K562 (cell line): ENCODE data around the gene CPT1C. TPM values are rescaled to one million over a fixed set of nuclear protein-coding genes. Genes with fewer than 3 reads are reported as not detected.
A peak's percentile ranks its signal among the peaks of the same experiment; 100 is the strongest.

Experiments
- ATAC-seq: fragments of 200-7000 bp; cut with Tn5 transposase; 3 replicates; pipeline ENCODE4 v1.9.1; 2020; ENCODE audit warnings: moderate library complexity
- BruUV-seq: library from RNA; stranded (reverse); fragments of 400-500 nt; replicated peaks from 2 replicates; lab custom pipeline; 2021; lab: Mats Ljungman, UMichigan
- CTCF ChIA-PET: fragments of 300-600 bp; formaldehyde crosslinking; extraction: SDS; loops from one replicate; lab custom pipeline; 2021; ENCODE audit warnings: low intra/inter-chr PET ratio; lab: Yijun Ruan, JAX
- POLR2A ChIA-PET: fragments of 300-600, 350-650 bp; sonication (Branson Sonifier 250); formaldehyde crosslinking; extraction: SDS; loops from one replicate; lab custom pipeline; 2021; ENCODE audit warnings: antibody characterized with exemption, inconsistent platforms; lab: Yijun Ruan, JAX
- DNase-seq, 4 experiments: peaks; one replicate each; pipeline versions ENCODE4 v3.0.0 to v3.0.0-alpha.2; 2011 to 2018; ENCODE audit warnings: low spot score in 3 of 4, mixed read lengths in 3 of 4; ENCODE audit errors: extremely low read depth in 1 of 4
- FAIRE-seq: peaks from 2 replicates; lab custom pipeline; 2011; peaks lifted over from hg19 to GRCh38; lab: Jason Lieb, UNC
- H2AFZ ChIP-seq: 2 replicates; pipeline ENCODE4 v1.6.0; 2011; ENCODE audit warnings: low read depth, low read length, control low read depth, inconsistent platforms
- H3K27ac ChIP-seq: fragments of 200-600 bp; 3 replicates; pipeline ENCODE4 v1.8.0; 2011; ENCODE audit warnings: low read depth, mild to moderate bottlenecking, control low read depth, inconsistent platforms, low read length, moderate library complexity, mixed read lengths; ENCODE audit errors: extremely low read depth
- H3K27me3 ChIP-seq, 2 experiments: fragments of 300-600 bp in 1 of 2; 2 replicates in 1 of 2; 3 replicates in 1 of 2; pipeline versions ENCODE4 v1.6.0 to v1.8.0; 2011; ENCODE audit warnings: inconsistent platforms in 2 of 2, low read length in 2 of 2, mild to moderate bottlenecking in 1 of 2, mixed read lengths in 1 of 2, moderate library complexity in 1 of 2; ENCODE audit not compliant: control insufficient read depth in 2 of 2, insufficient read depth in 2 of 2
- H3K36me3 ChIP-seq: fragments of 300-600 bp; 3 replicates; pipeline ENCODE4 v1.8.0; 2011; ENCODE audit warnings: mild to moderate bottlenecking, low read length, inconsistent platforms; ENCODE audit not compliant: control insufficient read depth, insufficient read depth
- H3K4me1 ChIP-seq, 2 experiments: fragments of 200-600 bp in 1 of 2; replicated peaks in 1 of 2; 2 replicates in 1 of 2; 3 replicates in 1 of 2; pipeline versions ENCODE4 v1.5.1 to v1.8.0; 2011; ENCODE audit warnings: inconsistent platforms in 2 of 2, low read length in 2 of 2, mild to moderate bottlenecking in 1 of 2, mixed read lengths in 1 of 2, moderate library complexity in 1 of 2; ENCODE audit not compliant: control insufficient read depth in 2 of 2, insufficient read depth in 2 of 2
- H3K4me2 ChIP-seq: 2 replicates; pipeline ENCODE4 v1.6.1; 2011; ENCODE audit warnings: low read length, control low read depth, inconsistent platforms, mixed read lengths; ENCODE audit not compliant: insufficient read depth
- H3K4me3 ChIP-seq: fragments of 200-600 bp; sonication (generic), shearing (Covaris generic); 2 replicates; pipeline ENCODE4 v1.5.1; 2016; ENCODE audit warnings: control low read depth, inconsistent platforms
- H3K79me2 ChIP-seq: fragments of 200-600 bp; 3 replicates; pipeline ENCODE4 v1.8.0; 2011; ENCODE audit warnings: low read length, inconsistent platforms; ENCODE audit not compliant: control insufficient read depth, insufficient read depth
- H3K9ac ChIP-seq, 2 experiments: 2 replicates each; pipeline versions ENCODE4 v1.6.0 to v1.6.1; 2011; ENCODE audit warnings: low read depth in 2 of 2, low read length in 2 of 2, control low read depth in 1 of 2, inconsistent platforms in 1 of 2, mild to moderate bottlenecking in 1 of 2, mixed read lengths in 1 of 2; ENCODE audit not compliant: insufficient read depth in 1 of 2
- H3K9me1 ChIP-seq: one replicate; pipeline ENCODE4 v1.6.0; 2011; ENCODE audit warnings: inconsistent platforms, mild to moderate bottlenecking, low read length, moderate library complexity; ENCODE audit not compliant: control insufficient read depth, insufficient read depth
- H3K9me3 ChIP-seq: replicated peaks from 2 replicates; pipeline ENCODE4 v1.5.1; 2011; ENCODE audit warnings: low read depth, low read length, inconsistent platforms; ENCODE audit not compliant: control insufficient read depth, insufficient read depth
- H4K20me1 ChIP-seq: replicated peaks from 2 replicates; pipeline ENCODE4 v1.6.1; 2011; ENCODE audit warnings: low read length, inconsistent platforms, mixed read lengths; ENCODE audit not compliant: control insufficient read depth, insufficient read depth
- BDP1 ChIP-seq: IDR thresholded peaks from 3 replicates; pipeline ENCODE4 v1.6.1; 2011; ENCODE audit not compliant: insufficient read length, insufficient read depth
- CBX5 ChIP-seq: IDR thresholded peaks from 2 replicates; pipeline ENCODE4 v1.6.1; 2014; ENCODE audit warnings: low read depth, borderline replicate concordance
- HOMEZ ChIP-seq: fragments of 250-450 bp; sonication (Bioruptor Pico); IDR thresholded peaks from 2 replicates; pipeline ENCODE4 v1.4.0; 2020; ENCODE audit warnings: mild to moderate bottlenecking, moderate library complexity
- KDM5B ChIP-seq: fragments of 200-600 bp; sonication (generic); IDR thresholded peaks from 2 replicates; pipeline ENCODE4 v1.6.1; 2012; ENCODE audit warnings: low read depth, mild to moderate bottlenecking, moderate library complexity, low read length, control low read depth, inconsistent platforms; ENCODE audit not compliant: insufficient replicate concordance
- PRDM10 ChIP-seq: fragments of 450-650 bp; IDR thresholded peaks from 2 replicates; pipeline ENCODE4 v1.6.1; 2018; ENCODE audit not compliant: partially characterized antibody
- RBFOX2 ChIP-seq: fragments of 200-400 bp; formaldehyde crosslinking; IDR thresholded peaks from 2 replicates; pipeline ENCODE4 v1.6.1; 2017; ENCODE audit warnings: low read depth, mild to moderate bottlenecking, low read length, moderate library complexity
- RBM17 ChIP-seq: fragments of 200-400 bp; formaldehyde crosslinking; IDR thresholded peaks from 2 replicates; pipeline ENCODE4 v1.6.1; 2017; ENCODE audit warnings: low read depth, mild to moderate bottlenecking, low read length, borderline replicate concordance
- RFX1 ChIP-seq: fragments of 450-650 bp; IDR thresholded peaks from 2 replicates; pipeline ENCODE4 v1.6.1; 2016; ENCODE audit warnings: mild to moderate bottlenecking, moderate library complexity
- SIN3B ChIP-seq: fragments of 450-650 bp; IDR thresholded peaks from 2 replicates; pipeline ENCODE4 v1.6.1; 2017; ENCODE audit warnings: low read depth, mild to moderate bottlenecking, moderate library complexity
- SUPT5H ChIP-seq: fragments of 450-650 bp; IDR thresholded peaks from 2 replicates; pipeline ENCODE4 v1.6.1; 2016
- TAL1 ChIP-seq: fragments of 450-650 bp; IDR thresholded peaks from 2 replicates; pipeline ENCODE4 v1.6.1; 2016; ENCODE audit warnings: mild to moderate bottlenecking
- TCF15 ChIP-seq: fragments of 250-450 bp; sonication (Bioruptor Pico); IDR thresholded peaks from 2 replicates; pipeline ENCODE4 v1.8.0; 2022; ENCODE audit warnings: moderate library complexity, mild to moderate bottlenecking, inconsistent platforms
- TRIM28 ChIP-seq: fragments of 450-650 bp; IDR thresholded peaks from 2 replicates; pipeline ENCODE4 v1.6.1; 2017
- ZBTB8A ChIP-seq: fragments of 450-650 bp; IDR thresholded peaks from 2 replicates; pipeline ENCODE4 v1.6.1; 2018; ENCODE audit warnings: mild to moderate bottlenecking, moderate library complexity; ENCODE audit not compliant: partially characterized antibody
- WGBS: fragments of 100-300 bp; shearing (Covaris generic); methylation state at CpG from one replicate; pipeline ENCODE4 v1.1.6; 2016; ENCODE audit warnings: low coverage, mixed read lengths; ENCODE audit not compliant: insufficient coverage; ENCODE audit errors: missing lambda C conversion rate; 5-methylcytosine and 5-hydroxymethylcytosine counted together
- in situ Hi-C: fragments of 300-500 bp; cut with MboI; formaldehyde crosslinking; loops from 4 replicates; pipeline ENCODE4 v1.15.0; 2018; ENCODE audit warnings: inconsistent platforms, mixed read lengths
- intact Hi-C: fragments of 100-400 bp; cut with micrococcal nuclease; formaldehyde crosslinking; loops from 2 replicates; pipeline ENCODE4 v1.14.2; 2022
- polyA plus RNA-seq, 8 experiments: library from polyadenylated mRNA; depleted of rRNA in 4 of 8; stranded (reverse) in 5 of 8; unstranded in 3 of 8; fragments of >200 nt; fragmentation: Nextera tagmentation in 2 of 8; fragmentation: Illumina TruSeq in 1 of 8; extraction: Ambion mirVana in 2 of 8; extraction: Trizol in 1 of 8; gene quantifications; 2 replicates each; pipeline versions ENCODE4 v1.2.1 to v1.2.3, GENCODE V29; 2011 to 2014; ENCODE audit warnings: inconsistent platforms in 1 of 8, missing spikeins in 1 of 8
- total RNA-seq, 7 experiments: library from RNA; depleted of rRNA in 6 of 7; stranded (reverse); fragments of >200 nt in 6 of 7; fragmentation: Illumina TruSeq in 2 of 7; extraction: Trizol in 2 of 7; gene quantifications; 2 replicates each; pipeline versions ENCODE4 v1.2.1 to v1.2.3, GENCODE V29; 2011 to 2021; ENCODE audit warnings: low replicate concordance in 1 of 7
- TF ChIP-seq, protein P1 (sequence below): sonication (generic); formaldehyde crosslinking; IDR thresholded peaks from 2 replicates; pipeline ENCODE4 v1.8.0; 2023; ENCODE audit warnings: mild to moderate bottlenecking, missing genetic modification reagents

The CPT1C gene
- total and polyA plus RNA-seq, 9 of the 15 experiments (the other 6 are each of a cell fraction or from before 2014, with no cell fraction given) = 1.9 to 12.3 (median 3.0) TPM

DNA sequence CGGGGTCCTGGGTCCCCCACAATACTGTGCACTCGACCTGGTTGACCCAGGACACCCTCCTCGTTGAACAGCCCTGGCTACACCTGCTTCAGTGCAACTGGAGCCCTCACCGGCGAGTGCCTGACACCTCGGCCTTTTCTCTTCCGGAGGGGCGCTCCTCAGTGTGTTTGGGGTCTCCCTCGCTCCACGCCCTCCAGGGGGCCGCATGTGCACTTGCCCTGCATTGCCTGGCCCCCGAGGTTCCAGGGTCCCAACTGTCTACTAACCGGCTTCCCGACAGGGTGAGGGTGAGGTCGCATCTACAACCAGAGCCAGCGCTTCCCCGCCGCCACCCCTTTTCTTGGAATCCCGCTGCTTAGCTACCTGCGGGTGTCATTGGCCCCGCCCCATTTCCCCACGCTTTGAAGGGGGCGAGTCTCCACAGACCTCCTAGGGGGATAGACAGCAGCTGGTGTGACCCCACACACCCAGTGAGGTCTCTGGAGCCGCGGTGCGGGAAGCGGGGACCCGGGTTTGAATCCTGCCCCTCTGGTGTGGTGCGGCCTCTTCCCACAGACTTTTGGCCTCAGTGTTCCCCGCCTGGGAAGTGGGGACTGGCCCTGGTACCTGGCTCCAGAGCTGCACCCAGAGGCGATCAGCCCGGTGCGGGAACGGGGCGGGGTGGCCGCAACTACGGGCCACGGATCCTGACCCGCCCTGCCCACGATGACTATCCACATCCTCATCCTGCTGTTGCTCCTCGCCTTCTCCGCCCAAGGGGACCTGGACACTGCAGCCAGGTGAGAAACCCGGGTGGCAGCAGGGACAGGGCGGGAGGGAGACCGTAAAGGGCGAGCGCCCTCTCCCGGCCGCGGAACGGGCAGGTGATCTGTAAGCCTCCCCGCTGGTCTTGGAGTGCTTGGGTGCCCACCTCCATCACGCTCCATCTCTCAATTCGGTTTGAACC lies 1.5 kb upstream of the CPT1C start, which contains the start of gene ADM5:
ADM5 (plus strand) TSS at position 462 of the 946 bp plus-strand sequence; CDS start at position 706, 244 bp downstream.
- BruUV-seq = no TSS peak
- DNase-seq = no peak
- H3K4me1 ChIP-seq = peaks cover 0 to 64% of the 10 kb centered on the region in 2 experiments; a peak in 2 of 5 replicates
- no peak within 1 kb of the TSS for H3K4me3 ChIP-seq
- H3K27me3 ChIP-seq = no peaks in the 10 kb centered on the region
- H3K9ac ChIP-seq = peak within 1 kb of the TSS in 1 of 2 experiments; percentile 36; a peak in 2 of 4 replicates
- CTCF ChIA-PET = no interaction called here
- H3K27ac ChIP-seq = no peak within 1 kb of the TSS
- in situ Hi-C loops (no loop called here), intact Hi-C loops (no loop called here)
- no peak; the same call in 2 of the 3 replicates for ATAC-seq
- POLR2A ChIA-PET = interaction anchor here (0.9 to 1.5 kb wide), 2 partner anchors 9 to 13 kb away, joined by 3 to 4 read pairs; no protein-coding TSS in a partner anchor
- no peaks in the 10 kb centered on the region for H3K79me2 ChIP-seq
- H3K4me2 ChIP-seq = no peak within 1 kb of the TSS
- peaks cover 50% of the 10 kb centered on the region; the same call in 2 of the 3 replicates for H3K36me3 ChIP-seq
- WGBS = 87% methylated on average over 41 of the region's 54 CpGs
- H3K9me1 ChIP-seq = no peaks in the 10 kb centered on the region
- FAIRE-seq = no peak
- no peak within 1 kb of the TSS for H2AFZ ChIP-seq
- H3K9me3 ChIP-seq = no peaks in the 10 kb centered on the region
- no peaks in the 10 kb centered on the region for H4K20me1 ChIP-seq
- TF ChIP-seq KDM5B (no peak), RBFOX2 (peak; percentile 52; the same call in 1 of the 2 replicates), TCF15 (CRISPR knock-in tag) (no peak), RBM17 (no peak), ZBTB8A (no peak), PRDM10 (no peak), SUPT5H (peak; percentile 45), CBX5 (no peak), HOMEZ (no peak), TAL1 (no peak), TRIM28 (no peak), RFX1 (no peak), BDP1 (no peak), SIN3B (no peak)
- TF ChIP-seq, protein P1, sequence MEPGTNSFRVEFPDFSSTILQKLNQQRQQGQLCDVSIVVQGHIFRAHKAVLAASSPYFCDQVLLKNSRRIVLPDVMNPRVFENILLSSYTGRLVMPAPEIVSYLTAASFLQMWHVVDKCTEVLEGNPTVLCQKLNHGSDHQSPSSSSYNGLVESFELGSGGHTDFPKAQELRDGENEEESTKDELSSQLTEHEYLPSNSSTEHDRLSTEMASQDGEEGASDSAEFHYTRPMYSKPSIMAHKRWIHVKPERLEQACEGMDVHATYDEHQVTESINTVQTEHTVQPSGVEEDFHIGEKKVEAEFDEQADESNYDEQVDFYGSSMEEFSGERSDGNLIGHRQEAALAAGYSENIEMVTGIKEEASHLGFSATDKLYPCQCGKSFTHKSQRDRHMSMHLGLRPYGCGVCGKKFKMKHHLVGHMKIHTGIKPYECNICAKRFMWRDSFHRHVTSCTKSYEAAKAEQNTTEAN (CRISPR knock-in tag) = no peak
